KBM-7 (cell line): ENCODE results near the gene RPL31.
"Not testable (repeated sequence)": the region's sequence is repeated elsewhere in the genome, so short reads cannot be mapped to it uniquely, and the experiment has no call there.

ENCODE experiments used
- DNase-seq: peaks from one replicate; pipeline ENCODE4 v3.0.0-alpha.2; 2015
- in situ Hi-C: fragments of 300-500 bp; cut with MboI; formaldehyde crosslinking; loops from 2 replicates; pipeline ENCODE4 v1.14.3; 2020; ENCODE audit warnings: low sequenced_read_pairs, low pct_unique_long_range_greater_than_20kb, mixed read lengths

Gene RPL31

DNA sequence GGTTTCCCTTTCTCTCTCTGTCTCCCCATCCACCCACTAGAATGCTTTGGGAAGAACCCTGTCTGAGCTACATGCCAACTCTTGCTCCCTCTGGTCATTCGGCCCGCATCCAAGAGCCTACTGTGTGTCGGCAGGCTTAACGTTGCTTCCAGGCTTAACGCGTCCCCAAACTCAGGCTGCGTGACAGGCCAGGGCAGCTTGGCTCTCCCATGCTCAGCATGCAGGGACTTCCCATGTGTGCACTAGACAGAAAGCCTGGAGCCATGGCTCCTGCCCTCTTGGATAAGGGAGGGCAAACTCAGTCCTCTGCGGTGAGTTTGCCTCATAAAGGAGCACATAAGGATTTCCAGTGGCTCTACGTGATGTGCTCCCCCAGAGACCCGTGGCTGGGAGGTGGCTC lies 43.2 kb downstream of the RPL31 start:
- in situ Hi-C loops: no loop called here
- DNase-seq: no peak

DNA sequence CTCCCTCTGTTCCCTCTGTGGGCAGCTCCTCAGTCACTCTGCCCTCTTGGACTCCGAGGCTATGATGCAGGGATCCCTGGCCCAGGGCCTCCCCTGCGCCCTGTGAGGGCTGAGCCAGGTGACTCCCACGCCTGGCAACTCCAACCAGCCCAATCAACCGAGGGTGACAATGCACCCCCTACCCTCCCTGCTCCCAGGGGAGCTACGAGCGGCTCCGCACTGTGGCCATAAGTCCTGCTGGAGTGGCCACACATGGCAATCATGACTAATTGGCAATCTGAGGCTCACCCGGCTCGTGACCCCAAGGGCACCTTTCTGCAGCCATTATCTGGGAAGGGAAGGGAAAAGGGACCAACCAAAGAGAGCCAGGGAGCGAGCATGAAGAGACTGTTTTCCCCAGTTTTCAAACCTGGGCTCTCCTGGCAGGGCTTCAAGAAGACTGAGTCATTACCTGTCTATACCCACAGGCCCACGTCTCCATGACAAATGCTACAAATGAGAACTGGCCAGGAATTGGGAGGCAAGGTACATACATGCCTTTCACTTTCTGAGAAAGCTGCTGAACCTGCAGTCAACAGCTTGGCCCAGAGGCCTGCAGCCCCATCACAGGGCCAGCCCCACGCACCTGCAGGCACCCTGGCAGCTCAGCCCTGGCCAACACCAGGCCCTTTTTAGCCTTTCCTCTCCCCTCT lies 45.1 kb downstream of the RPL31 start:
- in situ Hi-C loops: no loop called here
- no peak for DNase-seq

DNA sequence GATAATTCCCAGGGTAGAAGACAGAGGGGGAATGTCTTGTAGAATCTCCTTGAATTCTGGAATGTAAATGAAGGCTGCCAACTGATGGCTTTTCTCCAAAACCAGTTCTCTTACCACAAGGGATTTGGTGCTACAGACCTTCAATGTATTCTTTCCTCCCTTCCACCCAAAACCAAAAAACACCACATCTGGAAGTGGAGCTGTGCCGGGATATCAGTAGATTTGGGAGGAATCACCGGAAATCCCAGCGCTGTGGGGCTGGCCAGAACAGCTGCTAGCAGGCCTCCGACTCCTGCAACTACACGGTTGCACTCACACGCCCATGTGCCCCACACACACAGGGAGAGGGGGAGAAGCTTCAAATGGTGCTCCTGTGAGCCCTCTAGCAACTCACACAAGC lies 45.7 kb downstream of the RPL31 start:
- in situ Hi-C loops: no loop called here
- DNase-seq: no peak

DNA sequence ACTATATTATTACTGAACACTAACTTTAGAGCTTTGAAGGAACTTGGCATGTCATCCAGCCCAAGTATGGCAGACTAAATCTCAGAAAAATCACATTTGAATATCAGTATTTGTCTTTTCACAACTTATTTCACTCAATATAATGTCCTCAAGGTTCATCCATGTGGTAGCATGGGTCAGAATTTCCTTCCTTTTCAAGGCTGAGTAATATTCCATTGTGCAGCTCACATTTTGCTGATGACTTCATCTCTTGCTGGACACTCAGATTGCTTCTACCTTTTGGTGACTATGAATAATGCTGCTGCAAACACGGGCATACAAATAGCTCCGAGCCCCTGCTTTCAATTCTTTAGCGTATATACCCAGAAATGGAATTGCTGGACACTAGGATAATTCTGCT lies 46.7 kb downstream of the RPL31 start:
- no peak for DNase-seq
- in situ Hi-C loops: no loop called here

DNA sequence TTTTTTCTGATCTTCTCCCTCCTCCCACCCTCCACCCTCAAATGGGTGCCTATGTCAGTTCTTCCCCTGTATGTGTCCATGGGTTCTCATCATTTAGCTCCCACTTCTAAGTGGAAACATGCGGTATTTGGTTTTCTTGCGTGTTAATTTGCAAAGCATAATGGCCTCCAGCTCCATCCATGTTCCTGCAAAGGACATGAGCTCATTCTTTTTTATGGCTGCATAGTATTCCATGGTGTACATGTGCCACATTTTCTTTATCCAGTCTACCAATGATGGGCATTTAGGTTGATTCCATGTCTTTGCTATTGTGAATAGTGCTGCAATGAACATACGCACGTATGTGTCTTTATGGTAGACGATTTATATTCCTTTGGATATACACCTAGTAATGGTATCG lies 48.8 kb downstream of the RPL31 start:
- DNase-seq, in situ Hi-C loops: not testable (repeated sequence)

DNA sequence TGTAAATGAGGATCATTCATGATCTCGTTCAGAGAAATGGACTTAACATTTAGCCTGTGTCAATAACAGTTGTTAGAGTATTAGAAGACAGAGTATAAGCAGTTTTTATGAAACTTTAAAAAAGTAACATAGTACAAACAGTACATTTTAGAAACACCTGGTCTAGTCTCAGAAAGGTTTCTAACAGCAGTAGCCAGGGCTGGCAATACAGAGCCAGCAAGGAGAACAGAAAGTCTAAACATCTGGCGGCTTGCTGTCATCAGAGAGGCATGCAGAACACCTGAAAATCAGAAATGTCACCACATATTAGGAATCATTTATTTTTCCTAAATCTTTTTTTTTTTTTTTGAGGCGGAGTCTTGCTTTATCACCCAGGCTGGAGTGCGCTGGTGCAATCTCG lies 50.1 kb downstream of the RPL31 start:
- no peak for DNase-seq
- in situ Hi-C loops: no loop called here

DNA sequence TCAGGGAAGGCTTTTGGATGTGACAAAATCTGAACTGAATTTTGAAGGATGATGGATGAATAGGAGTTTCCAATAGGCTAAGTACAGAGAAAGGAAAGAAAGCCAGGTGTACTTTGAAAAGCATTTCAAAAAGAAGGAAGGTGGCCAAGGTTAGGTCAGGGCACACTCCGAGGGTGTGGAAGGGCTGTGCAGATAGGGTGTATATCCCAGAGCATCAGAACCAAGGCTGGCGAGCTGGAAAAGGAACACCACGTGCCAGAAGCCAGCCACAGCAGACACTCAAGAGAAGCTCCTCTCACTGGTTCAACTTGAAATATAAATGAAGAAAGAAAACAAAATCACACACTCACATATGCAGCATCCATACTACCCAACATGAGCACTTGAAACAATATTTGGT lies 51.0 kb downstream of the RPL31 start:
- in situ Hi-C loops: no loop called here
- no peak for DNase-seq
